ENCODE results near the gene DYNC2H1.

- no peak for TF ChIP-seq POLR2A (IDR thresholded peaks at IDR 0.05)
- TF ChIP-seq CTCF (IDR thresholded peaks at IDR 0.05) = no peak
- no peak for TF ChIP-seq POLR2AphosphoS5 (IDR thresholded peaks at IDR 0.05)
Measured at GRCh38 chr11:103332409-103332808, 223.2 kb downstream of the DYNC2H1 start.

Measured in prostate gland (tissue), 2 donors.